Tibial nerve (tissue), 4 donors: ENCODE measurements around the gene RAD23A. TPM values are rescaled to one million over a fixed set of nuclear protein-coding genes. Genes with fewer than 3 reads are reported as not detected.
"Not testable (repeated sequence)": the region's sequence is repeated elsewhere in the genome, so short reads cannot be mapped to it uniquely, and the experiment has no call there.

Experiments
- DNase-seq, 2 donors: peaks; one replicate each; pipeline ENCODE4 v3.0.0-alpha.2; 2019; ENCODE audit warnings: low spot score in 2 of 2
- H3K27ac ChIP-seq, 4 donors: fragments of 200-600 bp; sonication (generic) in 3 of 4; one replicate each; pipeline ENCODE4 v1.5.1; 2017 to 2019; ENCODE audit warnings: mild to moderate bottlenecking in 1 of 4
- H3K27me3 ChIP-seq, 2 donors: fragments of 200-600 bp; sonication (generic) in 1 of 2; one replicate each; pipeline versions ENCODE4 v1.5.1 to v1.6.0; 2017 to 2019
- H3K36me3 ChIP-seq, 3 donors: fragments of 200-600 bp; sonication (generic); one replicate each; pipeline ENCODE4 v1.5.1; 2018 to 2019
- H3K4me1 ChIP-seq, 4 donors: fragments of 200-600 bp; sonication (generic) in 3 of 4; one replicate each; pipeline ENCODE4 v1.5.1; 2017 to 2019
- H3K4me3 ChIP-seq, 4 donors: fragments of 200-600 bp; sonication (generic) in 3 of 4; one replicate each; pipeline ENCODE4 v1.5.1; 2017 to 2019; ENCODE audit warnings: mild to moderate bottlenecking in 1 of 4, moderate library complexity in 1 of 4
- H3K9me3 ChIP-seq, 4 donors: fragments of 200-600 bp; sonication (generic) in 3 of 4; one replicate each; pipeline ENCODE4 v1.5.1; 2017 to 2019
- EP300 ChIP-seq, 2 donors: sonication (generic); formaldehyde crosslinking; IDR thresholded peaks; one replicate each; pipeline ENCODE4 v1.6.1; 2017; ENCODE audit warnings: antibody characterized with exemption in 2 of 2, mild to moderate bottlenecking in 1 of 2
- POLR2A ChIP-seq, 2 donors: fragments of 450-650 bp; IDR thresholded peaks; one replicate each; pipeline ENCODE4 v1.6.1; 2017; ENCODE audit warnings: antibody characterized with exemption in 2 of 2, mild to moderate bottlenecking in 2 of 2, moderate library complexity in 2 of 2
- WGBS, 2 donors: methylation state at CpG; one replicate each; pipeline ENCODE4 v1.1.5; 2018; 5-methylcytosine and 5-hydroxymethylcytosine counted together
- total RNA-seq, 4 donors: library from RNA; depleted of rRNA; stranded (reverse); fragments of >200 nt; gene quantifications; one replicate each; pipeline ENCODE4 v1.1.0, GENCODE V29; 2016
- TF ChIP-seq, protein P1 (sequence below), 5 experiments: fragments of 200-600 bp in 3 of 5; fragments of 450-650 bp in 2 of 5; sonication (generic) in 3 of 5; IDR thresholded peaks; one replicate each; pipeline ENCODE4 v1.5.1; 2016 to 2019; ENCODE audit warnings: antibody characterized with exemption in 5 of 5, mild to moderate bottlenecking in 3 of 5, moderate library complexity in 2 of 5

RAD23A gene
- total RNA-seq, 4 donors from 2014 or later, result 89.2 to 111 (median 108) TPM

DNA sequence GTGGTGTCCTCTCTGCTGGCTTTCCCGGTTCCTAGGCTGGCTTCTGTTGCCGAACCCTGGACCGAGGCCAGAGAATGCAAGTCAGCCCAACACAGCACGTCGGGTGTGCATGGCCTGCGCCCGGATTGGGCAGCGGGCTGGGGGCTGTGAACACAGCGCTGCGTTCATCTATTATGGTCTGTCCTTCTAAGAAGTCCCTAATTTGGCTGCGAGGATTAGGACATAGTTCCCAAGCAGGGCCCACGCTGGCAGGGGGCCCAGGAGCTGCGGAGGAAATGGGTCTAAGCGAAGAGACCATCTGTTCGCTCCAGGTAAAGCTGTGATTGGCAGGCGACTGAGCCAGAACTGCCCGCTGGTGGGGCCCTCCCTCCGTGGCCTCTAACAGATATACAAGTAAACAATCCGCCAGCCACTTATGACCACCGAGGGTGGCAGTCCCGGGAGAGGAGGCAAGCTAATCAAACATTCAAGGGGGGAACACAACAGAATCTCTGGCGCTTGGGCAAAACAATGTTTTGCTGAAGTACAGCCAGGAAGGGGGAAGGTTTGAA is 32.6 kb upstream of the RAD23A start:
- 0 to 5% methylated on average over 18 to 22 of the region's 22 CpGs for WGBS, 2 donors
- Histone ChIP-seq H3K4me3 (peak overlapping the region in 2 of 4 donors; percentile 7 to 25), H3K9me3 (no peaks in the 10 kb centered on the region), H3K4me1 (peaks cover 0 to 25% (median 16%) of the 10 kb centered on the region in 4 donors), H3K27ac (peak overlapping the region; percentile 30 to 86 (median 78)), H3K27me3 (no peaks in the 10 kb centered on the region), H3K36me3 (no peaks in the 10 kb centered on the region)
- DNase-seq, result peak; percentile 63 to 68
- TF ChIP-seq, protein P1, sequence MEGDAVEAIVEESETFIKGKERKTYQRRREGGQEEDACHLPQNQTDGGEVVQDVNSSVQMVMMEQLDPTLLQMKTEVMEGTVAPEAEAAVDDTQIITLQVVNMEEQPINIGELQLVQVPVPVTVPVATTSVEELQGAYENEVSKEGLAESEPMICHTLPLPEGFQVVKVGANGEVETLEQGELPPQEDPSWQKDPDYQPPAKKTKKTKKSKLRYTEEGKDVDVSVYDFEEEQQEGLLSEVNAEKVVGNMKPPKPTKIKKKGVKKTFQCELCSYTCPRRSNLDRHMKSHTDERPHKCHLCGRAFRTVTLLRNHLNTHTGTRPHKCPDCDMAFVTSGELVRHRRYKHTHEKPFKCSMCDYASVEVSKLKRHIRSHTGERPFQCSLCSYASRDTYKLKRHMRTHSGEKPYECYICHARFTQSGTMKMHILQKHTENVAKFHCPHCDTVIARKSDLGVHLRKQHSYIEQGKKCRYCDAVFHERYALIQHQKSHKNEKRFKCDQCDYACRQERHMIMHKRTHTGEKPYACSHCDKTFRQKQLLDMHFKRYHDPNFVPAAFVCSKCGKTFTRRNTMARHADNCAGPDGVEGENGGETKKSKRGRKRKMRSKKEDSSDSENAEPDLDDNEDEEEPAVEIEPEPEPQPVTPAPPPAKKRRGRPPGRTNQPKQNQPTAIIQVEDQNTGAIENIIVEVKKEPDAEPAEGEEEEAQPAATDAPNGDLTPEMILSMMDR (IDR thresholded peaks at IDR 0.05), result no peak
- TF ChIP-seq POLR2A (IDR thresholded peaks at IDR 0.05) (no peak), EP300 (IDR thresholded peaks at IDR 0.05) (peak in 1 of 2 donors; percentile 57)

DNA sequence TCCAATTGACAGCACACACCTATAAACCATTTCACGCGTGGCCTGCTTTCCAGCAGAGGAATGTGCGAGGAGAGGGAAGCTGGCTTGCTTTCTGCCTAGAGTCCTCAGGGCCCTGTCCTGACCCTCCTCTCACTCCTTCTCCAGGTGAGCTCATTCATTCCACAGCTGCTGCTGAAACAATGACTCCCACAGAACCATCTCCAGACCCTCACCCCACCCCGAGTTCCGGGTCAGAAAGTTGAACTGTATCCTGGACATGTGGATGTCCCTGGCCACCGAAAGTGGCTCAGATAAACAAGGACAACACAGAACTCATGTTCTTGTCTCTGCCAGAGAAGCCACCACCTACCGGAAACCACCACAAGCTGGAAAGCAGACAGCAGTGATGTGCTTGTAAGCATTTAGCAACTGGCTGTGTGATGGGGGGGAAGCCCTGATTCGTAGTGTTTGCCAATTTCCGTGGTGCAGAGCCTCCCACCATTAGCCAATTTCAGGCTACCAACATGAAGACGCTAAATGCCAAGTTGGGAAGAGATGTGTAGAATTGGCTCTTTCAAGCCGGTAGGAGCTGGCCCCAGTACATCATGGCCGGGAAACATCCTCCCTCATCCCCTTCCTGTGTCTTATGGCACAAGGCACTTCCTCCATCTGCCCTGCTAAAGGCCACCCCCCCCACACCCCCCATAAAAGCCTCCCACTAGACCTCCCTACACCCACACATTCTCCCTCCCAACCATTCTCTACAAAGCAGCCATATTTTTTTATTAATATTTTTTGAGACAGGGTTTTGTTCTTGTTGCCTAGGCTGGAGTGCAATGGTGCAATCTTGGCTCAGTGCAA is 31.6 kb upstream of the RAD23A start:
- TF ChIP-seq POLR2A (IDR thresholded peaks at IDR 0.05), result no peak
- TF ChIP-seq EP300 (IDR thresholded peaks at IDR 0.05), result peak in 1 of 2 donors; percentile 9
- H3K4me3 ChIP-seq, result peak overlapping the region in 1 of 4 donors; percentile 7
- H3K27me3 ChIP-seq, result no peaks in the 10 kb centered on the region
- peaks cover 0 to 32% (median 19%) of the 10 kb centered on the region in 4 donors for H3K4me1 ChIP-seq
- no peaks in the 10 kb centered on the region for H3K36me3 ChIP-seq
- peak in 1 of 2 donors; percentile 39 for DNase-seq
- H3K27ac ChIP-seq, result peak overlapping the region; percentile 30 to 86 (median 78)
- 52 to 63% methylated on average over 12 of the region's 12 CpGs for WGBS, 2 donors
- no peaks in the 10 kb centered on the region for H3K9me3 ChIP-seq

DNA sequence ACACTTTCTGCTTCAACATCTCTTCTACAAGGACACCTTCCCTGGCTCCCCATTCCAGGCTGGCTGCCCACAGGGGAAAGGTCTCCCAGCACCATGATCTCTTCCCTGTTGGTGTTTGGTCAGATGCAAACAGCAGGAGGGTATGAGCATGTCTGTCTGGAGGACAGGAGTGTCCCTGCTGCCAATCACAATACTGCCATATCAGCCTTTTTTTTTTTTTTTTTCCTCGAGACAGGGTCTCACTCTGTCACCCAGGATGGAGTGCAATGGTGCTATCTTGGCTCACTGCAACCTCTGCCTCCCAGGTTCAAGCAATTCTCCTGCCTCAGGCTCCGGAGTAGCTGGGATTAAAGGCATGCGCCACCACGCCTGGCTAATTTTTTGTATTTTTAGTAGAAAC is 29.8 kb upstream of the RAD23A start:
- not testable (repeated sequence) for H3K27me3 ChIP-seq, H3K9me3 ChIP-seq, H3K27ac ChIP-seq, H3K4me3 ChIP-seq, H3K36me3 ChIP-seq, DNase-seq
- WGBS, 2 donors, result 82% methylated on average over 4 of the region's 4 CpGs
- H3K4me1 ChIP-seq, result peaks cover 0 to 38% (median 20%) of the 10 kb centered on the region in 4 donors

DNA sequence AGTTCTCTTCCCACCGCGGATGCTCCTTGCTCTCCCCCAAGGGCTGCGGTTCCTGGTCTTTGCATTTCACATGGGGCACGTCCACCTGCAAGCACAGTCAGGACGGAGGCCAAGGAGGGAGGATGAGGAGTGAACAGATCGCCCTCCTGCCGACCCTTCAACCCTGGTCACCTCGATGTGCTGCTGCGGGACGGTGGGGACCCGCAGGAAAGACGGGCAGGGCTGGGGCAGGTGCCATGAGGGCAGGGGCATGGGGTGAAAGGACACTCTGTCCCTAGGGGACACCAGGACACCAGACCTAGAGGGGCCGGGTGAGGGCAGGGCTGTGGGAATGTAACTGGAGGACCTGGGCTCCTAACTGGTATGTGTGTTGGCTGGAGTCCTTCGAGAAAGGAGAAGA is 27.4 kb upstream of the RAD23A start:
- Histone ChIP-seq H3K4me3 (no peak overlapping the region), H3K9me3 (no peaks in the 10 kb centered on the region), H3K27ac (no peak overlapping the region), H3K36me3 (peaks cover 0 to 12% (median 5%) of the 10 kb centered on the region in 3 donors), H3K27me3 (no peaks in the 10 kb centered on the region), H3K4me1 (peaks cover 0 to 22% (median 12%) of the 10 kb centered on the region in 4 donors)
- no peak for DNase-seq
- WGBS, 2 donors, result 93% methylated on average over 14 of the region's 14 CpGs
- TF ChIP-seq, protein P1 (IDR thresholded peaks at IDR 0.05), result no peak
- TF ChIP-seq POLR2A (IDR thresholded peaks at IDR 0.05) (no peak), EP300 (IDR thresholded peaks at IDR 0.05) (no peak)

DNA sequence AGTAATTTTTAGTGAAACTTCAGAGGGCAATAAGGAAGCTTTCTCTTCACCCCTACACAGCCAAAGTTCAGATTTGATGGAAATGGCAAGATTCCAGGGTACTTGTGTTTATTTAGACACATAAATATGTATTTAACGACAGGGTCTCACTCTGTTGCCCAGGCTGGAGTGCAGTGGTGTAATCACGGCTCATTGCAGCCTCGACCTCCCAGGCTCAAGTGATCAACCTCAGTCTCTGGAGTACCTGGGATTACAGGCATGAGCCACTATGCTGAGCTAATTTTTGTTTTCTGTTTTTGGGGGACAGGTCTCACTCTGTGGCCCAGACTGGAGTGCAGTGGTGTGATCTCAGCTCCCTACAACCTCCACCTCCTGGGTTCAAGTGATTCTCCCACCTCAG is 24.6 kb upstream of the RAD23A start:
- DNase-seq, result no peak
- Histone ChIP-seq H3K4me1 (peaks cover 0 to 13% (median 4%) of the 10 kb centered on the region in 4 donors), H3K27me3 (no peaks in the 10 kb centered on the region), H3K27ac (no peak overlapping the region), H3K9me3 (no peaks in the 10 kb centered on the region), H3K4me3 (no peak overlapping the region), H3K36me3 (peaks cover 0 to 40% (median 25%) of the 10 kb centered on the region in 3 donors)
- TF ChIP-seq POLR2A (IDR thresholded peaks at IDR 0.05), result no peak
- no peak for TF ChIP-seq EP300 (IDR thresholded peaks at IDR 0.05)
- TF ChIP-seq, protein P1 (IDR thresholded peaks at IDR 0.05), result no peak
- 49 to 59% methylated on average over 3 of the region's 3 CpGs for WGBS, 2 donors

DNA sequence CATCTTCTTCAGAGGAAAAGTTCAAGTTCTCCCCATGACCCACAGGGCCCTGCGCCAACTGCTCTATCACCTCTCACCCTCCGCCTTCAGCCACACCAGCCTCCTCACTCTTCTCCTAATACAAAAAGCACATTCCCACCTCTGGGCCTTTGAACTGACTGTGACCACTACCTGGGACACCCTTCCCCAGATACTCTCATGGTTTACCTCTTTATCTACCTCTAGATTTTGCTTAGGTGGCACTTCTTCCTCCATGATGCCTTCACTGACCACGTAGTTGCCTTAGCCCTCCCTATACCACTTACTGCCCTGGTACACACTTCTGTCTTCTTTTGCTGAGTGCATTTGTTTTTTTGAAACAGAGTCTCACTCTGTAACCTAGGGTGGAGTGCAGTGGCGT is 22.7 kb upstream of the RAD23A start:
- no peaks in the 10 kb centered on the region for H3K27me3 ChIP-seq
- TF ChIP-seq POLR2A (IDR thresholded peaks at IDR 0.05) (no peak), EP300 (IDR thresholded peaks at IDR 0.05) (no peak)
- TF ChIP-seq, protein P1 (IDR thresholded peaks at IDR 0.05), result no peak
- no peaks in the 10 kb centered on the region for H3K9me3 ChIP-seq
- H3K4me1 ChIP-seq, result peaks cover 0 to 13% (median 4%) of the 10 kb centered on the region in 4 donors
- 93 to 95% methylated on average over 4 of the region's 4 CpGs for WGBS, 2 donors
- H3K4me3 ChIP-seq, result no peak overlapping the region
- H3K36me3 ChIP-seq, result peaks cover 0 to 59% (median 38%) of the 10 kb centered on the region in 3 donors
- H3K27ac ChIP-seq, result no peak overlapping the region
- DNase-seq, result no peak
